HEK293 (cell line): ENCODE results near the gene OR5D16.

Experiments
- CTCF ChIA-PET: fragments of 350-600 bp; formaldehyde crosslinking; extraction: SDS; loops from one replicate; lab custom pipeline; 2021; ENCODE audit warnings: antibody characterized with exemption; lab: Yijun Ruan, JAX
- POLR2A ChIA-PET: fragments of 300-600 bp; formaldehyde crosslinking; extraction: SDS; loops from one replicate; lab custom pipeline; 2020; ENCODE audit warnings: antibody characterized with exemption, inconsistent platforms; lab: Yijun Ruan, JAX
- H3K27ac ChIP-seq: fragments of 200-500 bp; sonication (Bioruptor generic); 2 replicates; pipeline ENCODE4 v1.5.1; 2014; ENCODE audit warnings: low read depth, low read length, control low read depth, inconsistent platforms; ENCODE audit errors: extremely low read depth
- H3K36me3 ChIP-seq, 2 experiments: fragments of 200-500 bp in 1 of 2; sonication (Bioruptor generic) in 1 of 2; 1 replicate in 1 of 2; 2 replicates in 1 of 2; pipeline ENCODE4 v1.5.1; 2014 to 2017; ENCODE audit warnings: inconsistent platforms in 2 of 2, low read length in 2 of 2; ENCODE audit not compliant: control insufficient read depth in 2 of 2, insufficient read depth in 1 of 2
- H3K4me1 ChIP-seq: fragments of 200-500 bp; sonication (Bioruptor generic); 2 replicates; pipeline ENCODE4 v1.5.1; 2014; ENCODE audit warnings: mild to moderate bottlenecking, low read length, inconsistent platforms; ENCODE audit not compliant: control insufficient read depth, insufficient read depth
- H3K4me3 ChIP-seq: 2 replicates; pipeline ENCODE4 v1.5.1; 2011; ENCODE audit warnings: low read depth, mild to moderate bottlenecking, control low read depth, low read length, moderate library complexity
- H3K9me3 ChIP-seq: fragments of 200-500 bp; sonication (Bioruptor generic); 2 replicates; pipeline ENCODE4 v1.5.1; 2014; ENCODE audit warnings: low read depth, low read length, inconsistent platforms; ENCODE audit not compliant: control insufficient read depth, insufficient read depth
- CTCF ChIP-seq: fragments of 450-650 bp; formaldehyde crosslinking; IDR thresholded peaks from 2 replicates; pipeline ENCODE4 v1.5.1; 2016; ENCODE audit warnings: missing biosample characterization, missing genetic modification characterization
- PBX3 ChIP-seq: sonication (generic); formaldehyde crosslinking; IDR thresholded peaks from 2 replicates; pipeline ENCODE4 v1.8.1; 2022; ENCODE audit warnings: mild to moderate bottlenecking, moderate library complexity, missing genetic modification reagents
- PRDM6 ChIP-seq: fragments of 450-650 bp; formaldehyde crosslinking; IDR thresholded peaks from 2 replicates; pipeline ENCODE4 v1.5.1; 2017; ENCODE audit warnings: missing biosample characterization, missing genetic modification characterization
- SP7 ChIP-seq: fragments of 450-650 bp; formaldehyde crosslinking; IDR thresholded peaks from 2 replicates; pipeline ENCODE4 v1.5.1; 2016; ENCODE audit warnings: missing biosample characterization, missing genetic modification characterization
- WT1 ChIP-seq: fragments of 450-650 bp; formaldehyde crosslinking; IDR thresholded peaks from 2 replicates; pipeline ENCODE4 v1.5.1; 2016; ENCODE audit warnings: missing biosample characterization, missing genetic modification characterization
- ZBTB21 ChIP-seq: fragments of 450-650 bp; formaldehyde crosslinking; IDR thresholded peaks from 2 replicates; pipeline ENCODE4 v1.5.1; 2017; ENCODE audit warnings: missing biosample characterization, missing genetic modification characterization
- ZIC2 ChIP-seq: fragments of 450-650 bp; formaldehyde crosslinking; IDR thresholded peaks from 2 replicates; pipeline ENCODE4 v1.5.1; 2016; ENCODE audit warnings: missing biosample characterization, missing genetic modification characterization
- ZNF112 ChIP-seq: fragments of 450-650 bp; formaldehyde crosslinking; IDR thresholded peaks from 2 replicates; pipeline ENCODE4 v1.5.0; 2017; ENCODE audit warnings: missing biosample characterization, missing genetic modification characterization
- ZNF292 ChIP-seq: fragments of 450-650 bp; formaldehyde crosslinking; IDR thresholded peaks from 2 replicates; pipeline ENCODE4 v1.5.1; 2016; ENCODE audit warnings: low read depth, missing biosample characterization, missing genetic modification characterization, borderline replicate concordance
- ZNF488 ChIP-seq: fragments of 450-650 bp; formaldehyde crosslinking; IDR thresholded peaks from 2 replicates; pipeline ENCODE4 v1.5.1; 2016; ENCODE audit warnings: missing biosample characterization, missing genetic modification characterization
- ZNF510 ChIP-seq: fragments of 450-650 bp; formaldehyde crosslinking; IDR thresholded peaks from 2 replicates; pipeline ENCODE4 v1.5.1; 2018; ENCODE audit warnings: mild to moderate bottlenecking, missing genetic modification characterization, missing biosample characterization; ENCODE audit not compliant: insufficient replicate concordance
- ZNF555 ChIP-seq: fragments of 450-650 bp; formaldehyde crosslinking; conservative IDR thresholded peaks from 2 replicates; pipeline ENCODE4 v1.5.1; 2017; ENCODE audit warnings: missing biosample characterization, mild to moderate bottlenecking, missing genetic modification characterization, inconsistent platforms
- ZNF624 ChIP-seq: fragments of 450-650 bp; formaldehyde crosslinking; IDR thresholded peaks from 2 replicates; pipeline ENCODE4 v1.5.1; 2017; ENCODE audit warnings: missing biosample characterization, missing genetic modification characterization
- ZNF629 ChIP-seq: fragments of 450-650 bp; formaldehyde crosslinking; IDR thresholded peaks from 2 replicates; pipeline ENCODE4 v1.5.1; 2017; ENCODE audit warnings: missing biosample characterization, missing genetic modification characterization
- ZNF660 ChIP-seq: fragments of 450-650 bp; IDR thresholded peaks from 2 replicates; pipeline ENCODE4 v1.5.1; 2018; ENCODE audit warnings: missing biosample characterization, mild to moderate bottlenecking, missing genetic modification characterization
- ZNF776 ChIP-seq: fragments of 450-650 bp; formaldehyde crosslinking; IDR thresholded peaks from 2 replicates; pipeline ENCODE4 v1.5.0; 2017; ENCODE audit warnings: missing biosample characterization, missing genetic modification characterization, borderline replicate concordance
- ZNF792 ChIP-seq: fragments of 450-650 bp; formaldehyde crosslinking; IDR thresholded peaks from 2 replicates; pipeline ENCODE4 v1.5.1; 2016; ENCODE audit warnings: missing biosample characterization, missing genetic modification characterization
- ZNF843 ChIP-seq: fragments of 450-650 bp; formaldehyde crosslinking; IDR thresholded peaks from 2 replicates; pipeline ENCODE4 v1.5.1; 2016; ENCODE audit warnings: missing biosample characterization, missing genetic modification characterization

The OR5D16 gene

GRCh38 chr11:55826919-55827318 lies 11.6 kb upstream of the OR5D16 start, which contains the start of gene OR5L2:
OR5L2 (plus strand) TSS chr11:55827219; CDS start chr11:55827219, 0 bp downstream.
- TF ChIP-seq WT1 (tag by site-specific recombination), result no peak
- TF ChIP-seq ZIC2 (tag by site-specific recombination), result no peak
- no peak for TF ChIP-seq ZNF112 (tag by site-specific recombination)
- no peak for TF ChIP-seq ZNF488 (tag by site-specific recombination)
- TF ChIP-seq ZNF510 (tag by site-specific recombination), result no peak
- TF ChIP-seq ZNF555 (tag by site-specific recombination), result no peak
- no peak for TF ChIP-seq ZNF292 (tag by site-specific recombination)
- no peak for TF ChIP-seq ZNF624 (tag by site-specific recombination)
- no peak for TF ChIP-seq SP7 (tag by site-specific recombination)
- no peak for TF ChIP-seq ZNF629 (tag by site-specific recombination)
- no peak for TF ChIP-seq ZNF660 (tag by site-specific recombination)
- no peaks in the 10 kb centered on the region for H3K4me1 ChIP-seq
- POLR2A ChIA-PET, result no interaction called here
- H3K27ac ChIP-seq, result no peak within 1 kb of the TSS
- CTCF ChIA-PET, result no interaction called here
- H3K9me3 ChIP-seq, result no peaks in the 10 kb centered on the region
- H3K36me3 ChIP-seq, result no peaks in the 10 kb centered on the region
- H3K4me3 ChIP-seq, result no peak within 1 kb of the TSS

- ChIA-PET POLR2A (no interaction called here), CTCF (no interaction called here)
- H3K9me3 ChIP-seq, result no peaks in the 10 kb centered on the region
These were observed 8.9 kb downstream of the OR5D16 start for GRCh38 chr11:55847453-55847852.

More at GRCh38 chr11:55847453-55847852, 8.9 kb downstream of the OR5D16 start:
- no peak for TF ChIP-seq ZNF488 (tag by site-specific recombination)
- no peak for TF ChIP-seq ZBTB21 (tag by site-specific recombination)
- TF ChIP-seq CTCF (tag by site-specific recombination), result no peak
- TF ChIP-seq ZNF792 (tag by site-specific recombination), result no peak
- TF ChIP-seq PBX3 (CRISPR knock-in tag), result no peak
- no peak for TF ChIP-seq ZNF843 (tag by site-specific recombination)
- no peak for TF ChIP-seq ZNF776
- TF ChIP-seq PRDM6, result no peak
- no peaks in the 10 kb centered on the region for H3K4me1 ChIP-seq
- H3K4me3 ChIP-seq, result no peak overlapping the region
- H3K36me3 ChIP-seq, result no peaks in the 10 kb centered on the region
- no peak overlapping the region for H3K27ac ChIP-seq
